Measurements from ENCODE around the gene FNDC1.
A peak's percentile ranks its signal among the peaks of the same experiment; 100 is the strongest.

The FNDC1 gene

DNA sequence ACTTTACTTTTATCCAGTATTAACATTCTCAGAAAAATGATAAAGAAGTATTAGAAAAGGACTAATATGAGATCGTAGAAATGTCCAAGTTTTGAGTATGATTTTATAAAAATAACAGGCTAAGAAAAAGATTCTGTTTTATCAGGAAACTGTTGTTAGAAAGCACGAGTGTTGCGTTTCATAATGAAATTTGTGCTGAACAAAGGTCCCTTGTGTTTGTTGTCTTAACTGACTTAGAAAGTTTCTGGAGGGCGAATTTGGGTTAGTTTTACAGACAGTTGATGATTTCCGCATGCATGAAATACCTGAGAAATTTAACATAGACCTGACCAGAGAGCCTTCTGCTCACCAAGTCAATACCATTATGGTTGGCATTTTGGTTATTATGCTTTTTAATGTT is 136.0 kb downstream of the FNDC1 start:
- intact Hi-C loops (cut with DNase I; ENCODE audit: low total_unique reads): no loop called here
- no peaks in the 10 kb centered on the region for H3K9me3 ChIP-seq
- TF ChIP-seq, protein P1, sequence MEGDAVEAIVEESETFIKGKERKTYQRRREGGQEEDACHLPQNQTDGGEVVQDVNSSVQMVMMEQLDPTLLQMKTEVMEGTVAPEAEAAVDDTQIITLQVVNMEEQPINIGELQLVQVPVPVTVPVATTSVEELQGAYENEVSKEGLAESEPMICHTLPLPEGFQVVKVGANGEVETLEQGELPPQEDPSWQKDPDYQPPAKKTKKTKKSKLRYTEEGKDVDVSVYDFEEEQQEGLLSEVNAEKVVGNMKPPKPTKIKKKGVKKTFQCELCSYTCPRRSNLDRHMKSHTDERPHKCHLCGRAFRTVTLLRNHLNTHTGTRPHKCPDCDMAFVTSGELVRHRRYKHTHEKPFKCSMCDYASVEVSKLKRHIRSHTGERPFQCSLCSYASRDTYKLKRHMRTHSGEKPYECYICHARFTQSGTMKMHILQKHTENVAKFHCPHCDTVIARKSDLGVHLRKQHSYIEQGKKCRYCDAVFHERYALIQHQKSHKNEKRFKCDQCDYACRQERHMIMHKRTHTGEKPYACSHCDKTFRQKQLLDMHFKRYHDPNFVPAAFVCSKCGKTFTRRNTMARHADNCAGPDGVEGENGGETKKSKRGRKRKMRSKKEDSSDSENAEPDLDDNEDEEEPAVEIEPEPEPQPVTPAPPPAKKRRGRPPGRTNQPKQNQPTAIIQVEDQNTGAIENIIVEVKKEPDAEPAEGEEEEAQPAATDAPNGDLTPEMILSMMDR (IDR thresholded peaks at IDR 0.05): no peak
- no peak overlapping the region for H3K4me3 ChIP-seq
- DNase-seq: no peak
- H3K36me3 ChIP-seq: no peaks in the 10 kb centered on the region
- H3K27ac ChIP-seq: no peak overlapping the region
- no peaks in the 10 kb centered on the region for H3K27me3 ChIP-seq
- peaks cover 0 to 31% (median 15%) of the 10 kb centered on the region in 4 donors for H3K4me1 ChIP-seq

DNA sequence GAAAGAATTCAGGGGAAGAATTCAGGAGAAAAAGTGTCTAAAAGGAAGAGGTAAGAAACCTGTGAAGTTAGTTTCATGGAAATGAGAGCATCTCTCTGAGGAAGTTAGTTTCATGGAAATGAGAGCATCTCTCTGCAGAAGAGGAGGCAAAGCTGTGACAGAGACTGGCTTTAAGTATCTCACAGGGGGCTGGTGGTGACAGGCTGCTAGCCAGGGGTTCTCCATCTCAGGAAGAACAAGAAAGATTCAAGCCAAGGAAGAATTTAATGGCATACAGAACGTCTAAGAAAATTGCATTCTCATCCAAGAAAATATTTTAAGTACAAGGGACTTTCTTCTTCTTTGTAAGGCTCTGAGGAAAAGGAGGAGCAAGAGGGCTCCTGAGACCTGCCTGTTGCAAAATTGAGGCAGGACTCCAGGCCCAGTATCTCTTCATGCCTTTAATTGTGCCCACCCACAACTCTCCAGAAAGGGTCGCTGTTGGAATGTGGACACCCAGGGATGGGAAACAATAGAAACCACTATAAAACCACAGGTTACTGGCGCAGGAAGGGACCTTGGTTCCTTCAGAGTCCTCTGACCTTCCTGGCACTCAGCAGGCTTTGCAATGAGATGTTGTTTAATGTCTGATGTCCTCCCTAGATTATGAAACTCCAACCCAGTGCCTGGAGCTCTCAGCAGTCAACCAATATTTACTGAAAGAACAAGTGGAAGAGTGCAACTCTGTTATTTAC is 136.8 kb downstream of the FNDC1 start:
- Histone ChIP-seq H3K4me3 (no peak overlapping the region), H3K36me3 (no peaks in the 10 kb centered on the region), H3K27ac (no peak overlapping the region), H3K27me3 (no peaks in the 10 kb centered on the region), H3K4me1 (peaks cover 0 to 38% (median 15%) of the 10 kb centered on the region in 4 donors), H3K9me3 (no peaks in the 10 kb centered on the region)
- no peak for DNase-seq
- intact Hi-C loops (cut with DNase I; ENCODE audit: low total_unique reads): no loop called here
- TF ChIP-seq, protein P1 (IDR thresholded peaks at IDR 0.05): no peak

DNA sequence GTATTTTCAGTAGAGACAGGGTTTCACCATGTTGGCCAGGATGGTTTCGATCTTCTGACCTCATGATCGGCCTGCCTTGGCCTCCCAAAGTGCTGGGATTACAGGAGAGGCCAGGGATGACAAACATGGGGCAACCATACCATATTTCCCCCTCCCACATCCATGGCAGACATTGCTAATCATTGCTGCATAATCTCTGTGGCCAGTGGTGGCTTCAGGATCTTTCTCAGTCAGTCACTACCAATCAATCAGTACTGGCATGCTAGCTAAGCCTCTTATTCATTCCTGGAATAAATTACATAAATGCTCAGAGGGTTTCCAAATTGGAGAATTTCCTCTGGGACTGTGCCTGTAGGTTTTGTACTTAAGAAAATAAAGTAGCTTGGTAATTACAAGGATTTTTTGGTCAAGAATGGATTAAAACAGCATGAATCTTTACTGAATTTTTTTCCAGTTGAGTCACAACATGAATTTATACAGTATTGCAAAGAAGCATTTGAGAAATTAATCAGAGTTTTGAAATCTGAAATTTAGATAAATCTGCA is 138.1 kb downstream of the FNDC1 start:
- DNase-seq: no peak
- Histone ChIP-seq H3K9me3 (no peaks in the 10 kb centered on the region), H3K36me3 (no peaks in the 10 kb centered on the region), H3K4me1 (peaks cover 0 to 51% (median 27%) of the 10 kb centered on the region in 4 donors), H3K27me3 (no peaks in the 10 kb centered on the region), H3K27ac (peak overlapping the region in 1 of 2 donors; percentile 28), H3K4me3 (no peak overlapping the region)
- TF ChIP-seq, protein P1 (IDR thresholded peaks at IDR 0.05): no peak
- intact Hi-C loops (cut with DNase I; ENCODE audit: low total_unique reads): no loop called here

DNA sequence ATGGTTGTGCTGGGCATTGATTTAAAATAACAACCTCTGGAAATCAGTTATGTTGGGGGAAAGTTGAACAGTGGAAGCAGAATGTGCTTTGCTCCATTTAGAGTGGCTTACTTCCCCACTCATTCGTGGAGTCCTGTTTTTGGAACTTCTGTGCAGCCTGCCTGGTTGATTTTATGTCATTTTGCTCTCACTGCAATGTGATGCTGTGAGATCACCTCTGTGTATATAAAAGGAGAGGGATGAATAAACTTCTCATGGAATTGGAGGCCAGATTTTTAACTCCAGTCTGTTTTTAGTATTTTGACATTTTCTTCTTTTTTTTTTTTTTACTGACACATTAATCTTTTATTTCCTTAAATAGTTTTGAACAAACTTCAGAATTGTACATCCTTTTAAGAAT is 139.0 kb downstream of the FNDC1 start:
- no peak for DNase-seq
- TF ChIP-seq, protein P1 (IDR thresholded peaks at IDR 0.05): no peak
- Histone ChIP-seq H3K9me3 (no peaks in the 10 kb centered on the region), H3K27me3 (no peaks in the 10 kb centered on the region), H3K36me3 (no peaks in the 10 kb centered on the region), H3K4me1 (peaks cover 0 to 60% (median 31%) of the 10 kb centered on the region in 4 donors), H3K4me3 (no peak overlapping the region), H3K27ac (peak overlapping the region in 1 of 2 donors; percentile 28)
- intact Hi-C loops (cut with DNase I; ENCODE audit: low total_unique reads): no loop called here

DNA sequence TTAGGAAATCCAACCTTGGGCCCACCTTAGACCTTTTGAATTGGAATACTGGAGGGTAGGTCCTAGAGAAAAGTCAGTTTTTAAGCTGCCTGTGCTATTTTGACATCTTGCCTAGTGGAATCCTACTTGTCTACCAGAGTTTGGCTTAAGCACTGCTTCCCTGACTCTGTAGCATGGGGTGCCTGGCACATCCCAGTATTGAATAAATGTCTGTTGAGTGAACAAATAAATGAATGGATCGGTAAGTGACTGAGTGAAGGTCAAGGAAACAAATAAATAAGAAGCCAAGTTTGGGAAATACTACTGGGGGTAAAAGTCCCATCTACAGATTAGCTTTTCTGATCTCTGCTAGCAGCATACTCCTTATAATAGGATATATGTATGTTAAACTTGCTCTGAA is 140.5 kb downstream of the FNDC1 start:
- TF ChIP-seq, protein P1 (IDR thresholded peaks at IDR 0.05): no peak
- Histone ChIP-seq H3K27ac (no peak overlapping the region), H3K9me3 (no peaks in the 10 kb centered on the region), H3K4me1 (peaks cover 0 to 60% (median 31%) of the 10 kb centered on the region in 4 donors), H3K4me3 (no peak overlapping the region), H3K27me3 (no peaks in the 10 kb centered on the region), H3K36me3 (no peaks in the 10 kb centered on the region)
- intact Hi-C loops (cut with DNase I; ENCODE audit: low total_unique reads): no loop called here
- no peak for DNase-seq
